GM18909 (cell line): ENCODE data around the gene TBL1XR1.

Experiments
- ATAC-seq: cut with Tn5 transposase; IDR thresholded peaks from one replicate; pipeline ENCODE4 v1.9.1; 2021; ENCODE audit warnings: mild to moderate bottlenecking; ENCODE audit not compliant: unreplicated experiment, poor library complexity

Gene TBL1XR1

DNA sequence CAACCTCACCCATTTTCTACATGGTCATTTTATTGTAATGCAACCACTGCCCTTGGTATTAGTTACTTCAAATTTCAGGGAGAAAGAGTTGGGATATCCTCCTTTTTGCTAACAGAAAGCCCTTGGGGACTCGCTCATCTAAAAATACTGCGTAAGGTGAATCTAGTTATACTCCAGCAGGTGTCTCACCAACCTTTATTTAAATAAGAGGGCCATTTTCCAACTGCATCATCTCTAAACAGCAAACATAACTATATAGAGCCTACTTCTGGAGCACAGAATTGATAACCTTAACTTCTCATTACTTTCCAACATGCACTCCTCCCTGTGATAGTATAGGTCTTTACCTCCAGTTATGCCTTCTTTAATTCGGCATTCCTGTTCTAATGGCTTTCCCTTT lies 77.5 kb downstream of the TBL1XR1 start:
- no peak for ATAC-seq

DNA sequence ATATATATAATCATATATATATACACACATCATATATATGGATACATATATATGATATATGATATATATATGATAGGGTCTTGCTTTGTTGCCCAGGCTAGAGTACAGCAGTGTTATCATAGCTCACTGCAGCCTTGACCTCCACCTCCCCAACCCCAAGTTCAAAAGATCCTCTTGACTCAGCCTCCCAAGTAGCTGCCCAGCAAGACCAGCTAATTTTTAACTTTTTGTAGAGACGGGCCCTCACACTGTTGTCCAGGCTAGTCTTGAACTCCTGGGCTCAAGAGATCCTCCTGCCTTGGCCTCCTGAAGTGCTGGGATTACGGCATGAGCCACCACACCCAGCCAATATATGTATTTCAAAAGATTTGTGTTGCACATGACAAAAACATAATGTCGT lies 83.0 kb downstream of the TBL1XR1 start:
- no peak for ATAC-seq

DNA sequence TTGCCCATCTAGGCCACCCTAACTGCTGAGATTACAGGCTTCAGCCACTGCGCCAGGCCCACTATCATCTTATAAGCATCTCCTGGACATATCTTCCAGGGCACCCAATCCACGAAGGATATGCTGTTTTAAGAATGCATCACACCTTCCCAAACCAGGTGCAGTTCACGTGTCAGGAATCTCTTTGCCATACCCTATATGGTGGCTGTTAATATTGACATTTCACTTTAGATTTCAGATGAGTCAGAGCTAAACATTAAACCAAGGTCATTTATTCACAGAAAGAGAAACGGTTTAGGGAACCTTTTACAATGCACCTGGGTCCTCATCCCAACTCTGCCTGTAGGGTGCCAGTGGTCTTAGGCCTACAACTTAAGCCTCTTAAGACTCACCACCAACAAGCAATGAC lies 85.7 kb downstream of the TBL1XR1 start:
- peak; percentile 62 for ATAC-seq

DNA sequence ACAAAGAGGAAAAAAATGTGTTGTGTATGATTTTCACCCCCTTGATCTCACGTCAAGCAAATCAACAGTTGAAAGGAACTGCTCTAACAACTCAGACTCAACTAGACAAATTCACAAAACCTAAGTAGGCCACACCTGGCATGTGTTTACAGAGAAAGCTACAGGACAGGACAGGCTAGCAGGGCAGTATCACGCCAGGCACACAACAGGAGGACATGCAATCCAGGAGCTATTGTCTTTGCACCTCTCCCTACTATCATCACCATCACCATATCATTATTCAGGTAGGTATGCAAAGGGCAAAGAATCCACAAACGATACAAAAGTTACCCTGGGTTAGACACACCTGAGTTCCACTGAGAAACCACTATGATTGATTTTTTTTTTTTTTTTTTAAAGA lies 86.4 kb downstream of the TBL1XR1 start:
- ATAC-seq = no peak

DNA sequence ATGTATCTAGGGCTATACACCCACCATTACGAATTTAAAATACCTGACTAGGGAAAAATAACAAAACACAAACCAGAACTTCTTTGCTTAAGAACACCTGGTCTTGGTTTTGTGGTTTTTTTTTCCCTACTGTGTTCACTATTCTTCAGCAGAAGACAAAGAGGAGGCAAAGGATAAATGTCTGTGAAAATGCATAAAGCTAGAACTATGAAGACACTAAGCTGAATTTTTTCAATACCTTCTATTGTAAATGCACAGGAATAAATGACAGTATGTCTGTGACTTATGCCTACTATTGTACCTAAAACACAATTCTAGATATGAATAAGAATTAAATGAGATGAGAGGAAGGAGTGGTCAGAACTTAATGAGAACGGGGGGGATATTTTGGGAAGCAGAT lies 86.9 kb downstream of the TBL1XR1 start:
- ATAC-seq = no peak

DNA sequence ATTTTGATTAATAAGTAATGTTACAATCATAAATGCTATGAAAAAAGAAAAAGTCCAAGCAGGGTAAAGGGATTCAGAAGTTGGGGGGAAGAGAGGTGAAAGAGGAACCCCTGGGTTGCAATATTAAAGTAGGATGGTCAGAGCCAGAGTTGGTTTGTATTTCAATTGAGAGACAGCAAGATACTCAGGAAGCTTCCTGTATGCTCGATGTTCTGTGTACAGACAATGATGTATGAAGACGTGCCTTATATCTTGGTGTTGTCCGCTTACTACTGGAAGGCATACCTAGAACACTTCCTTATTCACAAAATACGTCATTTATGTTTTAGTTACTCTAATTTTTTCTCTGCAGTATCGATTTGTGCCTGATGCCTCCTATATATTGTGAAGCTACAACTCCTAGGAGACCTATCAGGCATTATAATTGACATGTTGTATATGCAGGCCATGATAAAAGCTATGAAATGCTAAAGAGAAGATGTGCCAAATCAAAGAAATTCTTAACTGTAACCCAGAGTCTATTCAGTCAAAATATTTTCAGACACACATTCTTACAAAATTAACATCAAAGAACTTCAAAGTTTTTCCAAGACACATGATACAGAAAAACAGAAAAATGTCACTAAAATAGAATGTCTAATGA lies 87.5 kb downstream of the TBL1XR1 start:
- no peak for ATAC-seq

DNA sequence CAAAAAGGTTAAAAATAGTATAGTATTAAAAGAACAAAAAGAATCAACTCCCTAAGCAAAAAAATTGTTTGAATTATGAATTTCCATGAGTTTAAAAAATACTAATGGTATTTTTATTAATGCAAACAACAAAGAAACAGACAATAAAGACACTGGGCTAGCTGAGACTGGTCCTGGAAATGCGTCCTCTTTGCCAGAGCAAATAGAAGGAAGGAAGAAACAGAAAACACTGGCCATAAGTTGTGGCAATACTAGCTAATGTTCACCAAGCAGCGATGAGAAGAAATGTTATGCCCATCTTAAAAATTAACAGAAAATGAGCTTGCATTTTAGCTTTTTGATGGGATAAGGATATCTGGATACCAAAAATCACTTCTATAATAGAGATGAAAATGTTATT lies 88.6 kb downstream of the TBL1XR1 start:
- no peak for ATAC-seq

DNA sequence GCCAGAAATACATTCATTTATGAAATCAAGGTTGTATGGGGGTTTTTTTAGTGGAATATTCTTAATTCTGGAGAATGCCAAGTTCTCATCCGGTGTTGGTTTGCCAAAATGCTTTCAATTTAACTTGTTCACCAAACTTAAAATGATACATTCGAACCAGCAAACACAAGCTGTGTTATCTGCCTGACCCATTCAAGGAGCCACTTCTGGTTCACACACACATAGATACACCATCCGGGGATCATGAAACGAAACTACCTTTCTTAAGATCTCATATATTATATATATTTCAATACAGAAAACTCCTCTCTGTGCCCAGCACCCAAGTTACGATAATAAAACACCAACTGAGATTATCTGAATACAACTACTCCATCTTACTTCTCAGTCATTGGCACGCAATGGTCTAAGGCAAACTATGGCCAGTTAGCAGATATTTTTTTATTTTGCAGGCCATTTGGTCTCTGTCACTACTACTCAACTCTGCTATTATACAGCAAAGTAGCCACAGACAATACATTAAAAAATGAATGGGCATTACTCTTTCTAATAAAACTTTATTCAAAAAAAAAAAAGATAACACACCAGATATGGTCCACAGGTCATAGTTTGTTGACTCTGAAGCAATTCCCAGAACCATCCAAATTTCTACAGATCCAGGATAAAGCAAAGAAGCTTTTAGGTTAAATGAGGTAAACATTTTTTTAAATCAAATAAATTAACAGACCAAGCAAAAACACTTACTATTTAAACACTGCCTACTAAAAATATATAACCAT lies 89.6 kb downstream of the TBL1XR1 start:
- ATAC-seq = no peak

DNA sequence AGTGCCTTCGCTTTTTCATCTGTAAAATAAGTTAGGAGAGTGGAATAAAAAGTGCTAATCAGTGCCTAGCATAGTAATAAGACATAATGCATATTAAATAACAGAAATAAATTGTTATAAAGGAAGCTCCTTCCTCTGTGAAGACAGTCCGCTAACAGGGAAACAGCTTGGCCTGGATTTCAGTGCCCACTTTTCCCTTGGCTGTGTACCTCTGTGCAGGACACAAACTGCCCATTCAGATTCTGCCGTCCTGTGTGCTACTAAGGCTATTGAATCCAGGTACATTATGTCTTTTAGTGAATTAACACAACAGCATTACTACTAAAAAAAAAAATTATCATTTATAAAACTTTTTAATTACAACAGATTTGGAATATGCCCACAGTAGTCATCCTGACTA lies 90.7 kb downstream of the TBL1XR1 start:
- ATAC-seq = no peak

DNA sequence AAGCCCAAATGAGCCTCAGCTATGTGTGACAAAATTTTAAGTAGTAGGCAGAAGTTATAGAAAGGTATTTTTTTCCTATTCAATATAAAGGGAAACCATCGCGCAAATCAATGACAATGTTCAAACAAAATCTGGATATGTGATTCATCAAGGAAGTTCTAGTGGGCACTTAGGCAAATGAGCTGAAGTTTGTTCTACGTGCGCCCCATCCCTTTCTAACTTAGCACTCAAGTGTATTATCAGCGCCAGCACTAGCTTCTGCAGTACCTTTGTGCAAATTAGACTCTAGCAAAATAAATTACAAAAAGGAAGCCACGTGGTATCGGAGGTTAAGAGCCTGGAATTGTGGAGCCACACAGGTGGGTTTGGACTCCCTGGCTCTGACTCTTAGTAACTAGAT lies 91.1 kb downstream of the TBL1XR1 start:
- ATAC-seq = peak; percentile 53

DNA sequence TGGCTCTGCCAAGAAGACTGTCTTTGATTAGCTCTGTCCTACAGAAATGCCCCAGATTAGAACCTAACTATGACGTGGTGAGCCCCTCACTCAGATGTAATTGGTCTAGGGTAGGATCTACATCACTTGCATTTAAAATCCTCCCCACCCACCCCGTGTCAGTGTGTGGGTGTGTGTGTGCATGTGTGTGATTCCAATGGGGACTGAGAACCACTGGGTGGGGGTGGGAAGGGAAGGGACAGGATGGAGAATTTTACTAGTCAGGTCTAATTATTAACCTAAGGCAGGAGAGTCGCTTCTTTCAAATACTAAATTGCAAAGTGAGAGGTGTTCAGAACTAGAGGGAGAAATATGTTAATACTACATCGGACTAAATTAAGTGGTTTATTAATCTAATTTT lies 91.7 kb downstream of the TBL1XR1 start:
- no peak for ATAC-seq

DNA sequence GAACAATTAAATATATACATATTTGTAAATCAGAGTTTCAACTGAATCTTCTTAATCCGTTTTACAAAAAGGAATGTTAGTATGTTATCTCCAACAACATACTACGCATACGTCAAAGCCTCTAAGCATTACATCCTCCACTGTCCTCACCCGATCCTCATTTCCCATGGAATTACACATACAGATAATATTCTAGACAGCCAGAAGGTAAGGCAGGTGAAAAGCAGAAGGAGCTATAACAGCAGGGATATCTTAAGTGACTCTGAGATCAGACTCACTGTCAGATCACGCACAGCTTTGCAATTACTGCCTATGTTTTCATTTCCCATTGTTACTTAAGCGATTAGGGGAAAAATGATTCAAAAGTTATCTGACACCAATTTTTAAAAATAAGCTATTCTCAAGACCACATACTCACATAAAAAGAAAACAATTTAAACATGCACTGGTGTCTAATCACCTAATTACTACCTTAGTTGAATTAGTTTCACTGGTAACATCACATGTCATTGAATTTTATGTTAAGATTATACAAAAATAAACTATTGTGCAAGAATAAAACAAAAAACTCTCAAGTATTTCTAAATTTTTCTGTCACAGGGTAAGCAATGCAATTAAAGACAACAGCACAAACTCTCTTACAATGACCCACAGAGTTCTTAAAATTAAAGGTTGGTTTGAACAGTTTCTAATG lies 92.8 kb downstream of the TBL1XR1 start:
- no peak for ATAC-seq

DNA sequence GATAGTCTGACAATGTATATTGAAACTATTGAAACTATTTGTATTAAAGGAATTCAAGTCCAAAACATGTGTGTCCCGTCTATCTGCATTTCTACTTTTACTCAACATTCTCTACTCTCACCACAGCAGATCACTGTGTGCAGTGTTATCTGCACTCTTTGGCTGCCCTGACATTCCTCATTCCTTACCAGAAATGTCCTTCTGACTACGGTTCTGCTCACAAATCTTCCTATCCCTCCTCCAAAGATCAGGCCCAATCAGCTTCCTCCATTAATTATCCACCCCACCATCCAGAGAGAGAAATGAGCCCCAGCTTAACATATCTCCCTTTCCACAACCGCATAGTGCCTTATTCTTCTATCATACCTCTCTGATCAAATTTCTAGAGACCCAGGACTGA lies 94.7 kb downstream of the TBL1XR1 start:
- no peak for ATAC-seq

DNA sequence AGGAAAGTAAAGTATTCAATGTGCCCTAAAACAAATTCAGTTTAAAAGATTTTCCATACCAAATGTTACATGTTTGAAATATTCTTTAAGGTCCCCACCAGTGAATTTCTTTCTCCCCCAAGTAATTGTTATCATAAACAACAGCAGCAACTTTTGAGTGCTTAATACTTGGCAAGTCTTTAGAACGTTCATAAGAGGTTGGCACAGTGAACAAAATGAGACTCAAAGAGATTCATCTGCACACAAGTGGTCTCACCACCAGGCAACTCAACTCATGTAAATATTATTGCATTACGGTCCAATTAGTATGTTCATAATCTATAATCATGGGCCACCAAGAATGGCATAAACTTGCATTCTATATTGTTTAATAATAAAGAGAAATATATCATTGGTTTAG lies 98.7 kb downstream of the TBL1XR1 start:
- no peak for ATAC-seq

DNA sequence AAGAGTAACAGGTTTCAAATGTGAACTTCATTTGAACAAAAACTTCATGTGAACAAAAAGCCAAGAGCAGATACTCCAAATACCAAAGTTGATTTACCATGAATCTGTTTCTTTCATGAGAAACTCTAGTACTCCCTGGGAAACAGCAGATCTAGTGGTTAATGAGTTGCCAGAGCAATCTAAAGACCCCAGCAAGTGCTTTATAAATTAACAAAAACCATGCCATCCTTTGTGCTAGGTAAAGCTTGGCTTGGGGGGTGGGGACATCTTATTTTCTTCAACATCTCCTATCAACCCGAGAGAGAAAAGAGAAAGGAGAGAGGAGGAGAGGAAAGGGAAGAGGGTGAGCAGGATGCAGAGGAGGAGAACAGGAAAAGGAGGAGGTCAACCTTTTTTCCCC lies 100.7 kb downstream of the TBL1XR1 start:
- ATAC-seq = no peak

DNA sequence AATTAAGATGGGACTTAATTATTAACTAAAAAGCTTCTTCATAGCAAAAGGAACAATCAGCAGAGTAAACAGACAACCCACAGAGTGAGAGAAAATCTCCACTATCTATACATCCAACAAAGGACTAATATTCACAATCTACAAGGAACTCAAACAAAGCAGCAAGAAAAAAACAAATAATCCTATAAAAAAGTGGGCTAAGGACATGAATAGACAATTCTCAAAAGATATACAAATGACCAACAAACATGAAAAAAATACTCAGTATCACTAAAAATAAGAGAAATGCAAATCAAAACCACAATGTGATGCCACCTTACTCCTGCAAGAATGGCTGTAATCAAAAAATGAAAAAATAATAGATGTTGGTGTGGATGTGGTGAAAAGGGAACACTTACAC lies 103.3 kb downstream of the TBL1XR1 start:
- no peak for ATAC-seq

DNA sequence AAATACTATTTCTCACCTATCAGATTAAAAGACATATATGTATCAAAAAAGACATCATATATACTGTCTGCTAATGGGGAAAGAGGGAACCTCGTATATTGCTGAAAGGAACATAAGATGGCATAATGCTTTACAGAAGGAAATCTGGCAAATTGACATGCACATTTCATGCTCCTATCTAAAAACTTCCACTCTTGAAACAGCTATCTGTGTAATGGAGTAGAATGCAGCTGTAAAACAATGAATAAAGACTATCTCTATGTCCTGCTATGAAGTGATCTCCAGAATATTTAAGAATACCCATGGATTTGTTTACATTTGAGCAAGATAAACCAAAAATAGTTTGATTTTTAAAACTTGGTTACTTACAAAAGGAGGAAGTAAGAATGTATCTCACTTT lies 107.4 kb downstream of the TBL1XR1 start:
- no peak for ATAC-seq

DNA sequence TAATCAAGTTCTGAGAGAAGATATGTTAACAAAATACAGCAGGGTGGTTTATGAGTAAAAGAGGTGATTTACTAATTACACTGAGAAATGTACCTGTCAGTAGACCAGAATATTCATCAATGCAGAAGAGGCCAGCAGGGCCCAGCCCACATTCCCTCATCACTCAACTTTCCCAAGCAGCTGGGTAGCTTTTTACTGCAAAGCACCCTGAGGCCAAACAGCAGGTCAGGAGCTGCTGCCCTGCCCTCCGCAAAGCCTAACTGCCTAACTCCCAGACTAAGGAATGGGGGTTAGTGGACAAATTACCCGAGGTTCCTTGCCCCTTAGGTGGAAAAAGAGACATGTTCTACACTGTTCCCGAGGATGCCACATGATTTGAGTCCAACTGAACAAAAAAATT lies 108.2 kb downstream of the TBL1XR1 start:
- no peak for ATAC-seq

DNA sequence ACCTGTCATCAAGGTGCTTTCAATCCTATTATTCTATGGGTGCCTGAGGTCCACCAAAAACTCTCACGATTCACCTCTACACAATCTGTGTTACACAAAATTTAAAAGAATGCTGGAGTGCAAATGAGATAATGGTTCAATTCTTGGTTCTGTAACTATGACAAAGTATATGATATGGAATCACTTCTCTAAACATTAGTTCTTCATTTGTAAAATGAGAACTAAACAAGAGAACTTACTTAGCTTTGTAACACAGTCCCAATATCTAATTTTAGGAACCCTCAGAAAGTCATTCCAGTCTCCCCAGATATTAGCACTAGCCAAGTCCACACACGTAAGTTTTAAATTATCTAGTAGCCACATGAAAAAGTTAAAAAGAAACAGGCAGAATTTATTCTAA lies 111.5 kb downstream of the TBL1XR1 start:
- no peak for ATAC-seq

DNA sequence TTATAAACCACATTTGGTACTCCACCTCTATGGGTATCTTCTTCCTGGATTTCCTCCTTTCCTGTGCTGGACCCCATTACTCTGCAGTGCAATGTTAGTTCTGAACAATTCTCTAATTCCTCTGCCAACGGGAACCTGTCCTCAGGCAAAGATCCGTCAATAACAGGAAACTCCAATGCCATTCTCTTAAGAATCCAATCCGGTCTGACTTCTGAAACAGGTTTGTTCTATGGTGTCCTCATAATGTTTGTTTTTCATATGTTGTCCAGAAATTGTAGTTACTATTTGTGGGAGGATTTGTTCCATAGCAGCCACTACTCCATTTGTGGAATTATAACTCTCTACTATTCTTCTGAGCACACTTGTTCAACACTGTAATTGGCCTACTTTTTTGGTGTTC lies 112.7 kb downstream of the TBL1XR1 start:
- ATAC-seq = no peak

DNA sequence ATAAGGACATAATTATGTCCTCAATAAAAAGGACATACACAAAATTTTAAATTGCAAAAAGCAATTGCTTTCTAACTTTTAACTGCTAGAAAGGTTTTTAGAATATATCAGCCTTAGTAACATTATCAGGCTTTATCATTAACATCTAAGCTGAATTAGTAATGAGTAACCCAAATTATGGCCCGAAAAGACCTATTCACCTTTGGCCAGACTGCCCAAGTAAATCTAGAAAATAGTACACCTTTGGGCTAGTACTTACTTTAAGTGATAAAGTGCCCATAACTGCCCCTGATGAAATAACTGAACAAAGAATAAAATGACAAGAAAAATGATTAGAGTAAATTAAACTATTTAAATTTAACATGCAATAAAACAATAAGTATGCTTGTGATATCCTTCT lies 117.2 kb downstream of the TBL1XR1 start:
- ATAC-seq = no peak

DNA sequence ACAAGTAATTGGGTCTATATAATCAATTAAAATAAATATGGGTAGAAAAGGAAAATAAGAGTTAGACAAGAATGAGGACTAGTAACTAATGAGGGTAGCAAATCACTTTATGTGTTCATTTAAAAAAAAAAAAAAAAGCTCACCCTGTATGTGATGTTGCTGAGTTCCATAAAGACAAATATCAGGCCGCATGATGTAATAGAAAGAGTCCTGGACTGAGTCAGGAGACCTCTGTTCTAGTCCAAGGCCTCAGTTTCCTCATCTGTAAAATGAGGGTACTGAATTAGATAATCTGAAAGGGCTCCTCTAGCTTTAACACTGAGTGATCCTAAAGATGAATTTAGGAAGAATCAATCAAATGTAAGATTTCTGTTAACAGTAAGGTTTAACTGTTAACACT lies 117.6 kb downstream of the TBL1XR1 start:
- ATAC-seq = no peak
